HT1080 (cell line): ENCODE measurements around the gene BCS1L. TPM values are rescaled to one million over a fixed set of nuclear protein-coding genes. Genes with fewer than 3 reads are reported as not detected.

Source experiments
- DNase-seq: peaks from one replicate; pipeline ENCODE4 v3.0.0-alpha.2; 2015; ENCODE audit warnings: low read depth
- total RNA-seq: library from RNA; depleted of rRNA; stranded (reverse); fragments of >200 nt; shearing (Covaris generic); gene quantifications from 2 replicates; pipeline ENCODE4 v1.2.3, GENCODE V29; 2014

Gene BCS1L
- total RNA-seq, 1 experiment from 2014 or later: 69.2 TPM

- DNase-seq: no peak
Measured at GRCh38 chr2:218659988-218660358, 490 bp downstream of the BCS1L start.

- no peak for DNase-seq
Measured at GRCh38 chr2:218662377-218662776, 2.9 kb downstream of the BCS1L start.

GRCh38 chr2:218662827-218663226, 3.3 kb downstream of the BCS1L start:
- DNase-seq: no peak

- no peak for DNase-seq
Measured at GRCh38 chr2:218663901-218664300, 4.4 kb downstream of the BCS1L start.

- DNase-seq: no peak
Measured at GRCh38 chr2:218664653-218665052, 5.2 kb downstream of the BCS1L start.

GRCh38 chr2:218671097-218671653, 11.7 kb downstream of the BCS1L start:
- DNase-seq: peak; percentile 30

GRCh38 chr2:218671654-218672566, 12.4 kb downstream of the BCS1L start, which contains the start of the genes RNF25 and STK36:
Gene RNF25, minus strand, starts transcription at chr2:218672002. Its CDS starts 32 bp downstream, at chr2:218671970.
Gene STK36, plus strand, starts transcription at chr2:218672086. Its CDS starts 744 bp downstream, at chr2:218672830.
- DNase-seq: peak; percentile 93

- DNase-seq: peak; percentile 32
Measured at GRCh38 chr2:218679119-218679518, 19.6 kb downstream of the BCS1L start.

- DNase-seq: no peak
Measured at GRCh38 chr2:218680061-218680460, 20.6 kb downstream of the BCS1L start.

- DNase-seq: peak; percentile 69
Measured at GRCh38 chr2:218687400-218688060, 28.0 kb downstream of the BCS1L start.

- peak; percentile 32 for DNase-seq
Measured at GRCh38 chr2:218691234-218691633, 31.8 kb downstream of the BCS1L start.

GRCh38 chr2:218694405-218695145, 35.1 kb downstream of the BCS1L start:
- peak; percentile 48 for DNase-seq

- DNase-seq: no peak
Measured at GRCh38 chr2:218698885-218699284, 39.4 kb downstream of the BCS1L start.

- DNase-seq: no peak
Measured at GRCh38 chr2:218701806-218702205, 42.3 kb downstream of the BCS1L start.

- no peak for DNase-seq
Measured at GRCh38 chr2:218703341-218703740, 43.9 kb downstream of the BCS1L start.

GRCh38 chr2:218708086-218708485, 48.6 kb downstream of the BCS1L start:
- no peak for DNase-seq

GRCh38 chr2:218709908-218710307, 50.4 kb downstream of the BCS1L start:
- DNase-seq: no peak

- no peak for DNase-seq
Measured at GRCh38 chr2:218710334-218710686, 50.8 kb downstream of the BCS1L start.

- peak; percentile 91 for DNase-seq
Measured at GRCh38 chr2:218710687-218711549, 51.4 kb downstream of the BCS1L start, which contains the start of gene TTLL4. Gene TTLL4, plus strand, starts transcription at chr2:218710835. Its CDS starts 26,842 bp downstream, at chr2:218737677.

- DNase-seq: no peak
Measured at GRCh38 chr2:218711550-218711929, 52.1 kb downstream of the BCS1L start.
